Loucy (cell line): Measurements from ENCODE around the gene IRAK1.

ENCODE experiments used
- H2AFZ ChIP-seq: fragments of 200-600 bp; sonication (generic); 2 replicates; pipeline ENCODE4 v1.6.0; 2016; ENCODE audit warnings: antibody characterized with exemption, mild to moderate bottlenecking, low read length, moderate library complexity
- H3F3A ChIP-seq: fragments of 200-600 bp; 2 replicates; pipeline ENCODE4 v1.6.0; 2016; ENCODE audit warnings: antibody characterized with exemption, low read depth, mild to moderate bottlenecking
- H3K27me3 ChIP-seq: fragments of 200-600 bp; sonication (generic); 2 replicates; pipeline ENCODE4 v1.6.1; 2014; ENCODE audit warnings: low read length, mild to moderate bottlenecking; ENCODE audit not compliant: insufficient read depth, poor library complexity, severe bottlenecking
- H3K36me3 ChIP-seq: fragments of 200-600 bp; sonication (generic); 2 replicates; pipeline ENCODE4 v1.6.1; 2016; ENCODE audit warnings: low read length; ENCODE audit not compliant: insufficient read depth
- H3K4me1 ChIP-seq: fragments of 200-600 bp; sonication (generic); 2 replicates; pipeline ENCODE4 v1.5.1; 2014; ENCODE audit warnings: low read length, mild to moderate bottlenecking; ENCODE audit not compliant: insufficient read depth, poor library complexity, severe bottlenecking
- H3K4me2 ChIP-seq: fragments of 200-600 bp; sonication (generic); 2 replicates; pipeline ENCODE4 v1.6.0; 2014; ENCODE audit warnings: antibody characterized with exemption, low read length, low read depth, mild to moderate bottlenecking; ENCODE audit not compliant: poor library complexity, severe bottlenecking
- H3K4me3 ChIP-seq: fragments of 200-600 bp; sonication (generic); 2 replicates; pipeline ENCODE4 v1.5.1; 2014; ENCODE audit warnings: low read length, mild to moderate bottlenecking, mixed read lengths; ENCODE audit not compliant: poor library complexity, severe bottlenecking
- H3K79me2 ChIP-seq: fragments of 200-600 bp; sonication (generic); 2 replicates; pipeline ENCODE4 v1.6.1; 2014; ENCODE audit warnings: low read length; ENCODE audit not compliant: insufficient read depth
- H3K9ac ChIP-seq: fragments of 200-600 bp; sonication (generic); 2 replicates; pipeline ENCODE4 v1.6.0; 2014; ENCODE audit warnings: mild to moderate bottlenecking, low read depth, low read length, moderate library complexity; ENCODE audit not compliant: poor library complexity, severe bottlenecking
- H3K9me2 ChIP-seq: fragments of 200-600 bp; sonication (generic); replicated peaks from 2 replicates; pipeline ENCODE4 v1.6.1; 2016; ENCODE audit warnings: low read depth, low read length, mixed read lengths
- H3K9me3 ChIP-seq: fragments of 200-600 bp; sonication (generic); 2 replicates; pipeline ENCODE4 v1.6.1; 2014; ENCODE audit warnings: mild to moderate bottlenecking, antibody characterized with exemption, low read length, low read depth; ENCODE audit not compliant: insufficient read depth
- H4K20me1 ChIP-seq: fragments of 200-600 bp; sonication (generic); 2 replicates; pipeline ENCODE4 v1.6.0; 2014; ENCODE audit warnings: antibody characterized with exemption, low read length, mild to moderate bottlenecking; ENCODE audit not compliant: insufficient read depth, poor library complexity, severe bottlenecking
- EZH2phosphoT487 ChIP-seq: fragments of 200-600 bp; IDR thresholded peaks from 2 replicates; pipeline ENCODE4 v1.6.1; 2018; ENCODE audit warnings: antibody characterized with exemption, mild to moderate bottlenecking, moderate library complexity, borderline replicate concordance
- TF ChIP-seq, protein P1 (sequence below): fragments of 200-600 bp; sonication (generic); conservative IDR thresholded peaks from 2 replicates; pipeline ENCODE4 v1.5.1; 2014; ENCODE audit warnings: mild to moderate bottlenecking, antibody characterized with exemption, low read length

IRAK1 gene

DNA sequence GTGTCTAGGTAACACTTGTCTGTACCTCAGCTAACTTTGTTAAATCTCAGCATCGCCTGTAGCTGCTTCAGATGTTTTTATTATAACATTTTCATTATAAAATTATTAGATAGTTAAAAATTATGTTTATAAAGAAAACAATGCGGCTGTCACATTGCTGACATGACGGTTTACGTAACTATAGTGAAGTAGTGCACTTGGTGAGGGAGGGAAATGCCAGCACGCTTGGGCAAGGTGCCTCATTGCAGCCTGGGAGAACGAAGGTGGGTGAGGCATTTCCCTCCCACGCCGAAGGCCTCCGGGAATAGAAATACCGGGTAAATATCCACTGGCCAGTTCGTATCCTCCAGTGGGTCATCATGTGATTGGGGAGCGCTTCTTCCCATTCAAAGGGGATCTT, 31.2 kb downstream of the IRAK1 start:
- Histone ChIP-seq H3K4me1 (peaks cover 21% of the 10 kb centered on the region), H3K9ac (no peak overlapping the region), H3K27me3 (no peaks in the 10 kb centered on the region), H3K4me3 (no peak overlapping the region), H2AFZ (no peak overlapping the region), H3K4me2 (no peak overlapping the region), H3K79me2 (no peaks in the 10 kb centered on the region), H3K9me2 (no peaks in the 10 kb centered on the region), H3K9me3 (no peaks in the 10 kb centered on the region), H4K20me1 (no peaks in the 10 kb centered on the region), H3F3A (no peaks in the 10 kb centered on the region), H3K36me3 (no peaks in the 10 kb centered on the region)
- no peak for TF ChIP-seq EZH2phosphoT487
- TF ChIP-seq, protein P1, sequence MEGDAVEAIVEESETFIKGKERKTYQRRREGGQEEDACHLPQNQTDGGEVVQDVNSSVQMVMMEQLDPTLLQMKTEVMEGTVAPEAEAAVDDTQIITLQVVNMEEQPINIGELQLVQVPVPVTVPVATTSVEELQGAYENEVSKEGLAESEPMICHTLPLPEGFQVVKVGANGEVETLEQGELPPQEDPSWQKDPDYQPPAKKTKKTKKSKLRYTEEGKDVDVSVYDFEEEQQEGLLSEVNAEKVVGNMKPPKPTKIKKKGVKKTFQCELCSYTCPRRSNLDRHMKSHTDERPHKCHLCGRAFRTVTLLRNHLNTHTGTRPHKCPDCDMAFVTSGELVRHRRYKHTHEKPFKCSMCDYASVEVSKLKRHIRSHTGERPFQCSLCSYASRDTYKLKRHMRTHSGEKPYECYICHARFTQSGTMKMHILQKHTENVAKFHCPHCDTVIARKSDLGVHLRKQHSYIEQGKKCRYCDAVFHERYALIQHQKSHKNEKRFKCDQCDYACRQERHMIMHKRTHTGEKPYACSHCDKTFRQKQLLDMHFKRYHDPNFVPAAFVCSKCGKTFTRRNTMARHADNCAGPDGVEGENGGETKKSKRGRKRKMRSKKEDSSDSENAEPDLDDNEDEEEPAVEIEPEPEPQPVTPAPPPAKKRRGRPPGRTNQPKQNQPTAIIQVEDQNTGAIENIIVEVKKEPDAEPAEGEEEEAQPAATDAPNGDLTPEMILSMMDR = no peak

GRCh38 chrX:153984351-153985178, 35.1 kb downstream of the IRAK1 start:
- Histone ChIP-seq H2AFZ (no peak overlapping the region), H3K36me3 (no peaks in the 10 kb centered on the region), H3K4me1 (peaks cover 46% of the 10 kb centered on the region), H3K4me3 (no peak overlapping the region), H3K4me2 (peak overlapping the region; percentile 16), H4K20me1 (no peaks in the 10 kb centered on the region), H3F3A (peaks cover 6% of the 10 kb centered on the region; the same call in 1 of the 2 replicates), H3K9ac (peak overlapping the region; percentile 52), H3K9me2 (no peaks in the 10 kb centered on the region), H3K27me3 (no peaks in the 10 kb centered on the region), H3K79me2 (peaks cover 6% of the 10 kb centered on the region; the same call in 1 of the 2 replicates), H3K9me3 (no peaks in the 10 kb centered on the region)
- TF ChIP-seq, protein P1 = no peak
- no peak for TF ChIP-seq EZH2phosphoT487

DNA sequence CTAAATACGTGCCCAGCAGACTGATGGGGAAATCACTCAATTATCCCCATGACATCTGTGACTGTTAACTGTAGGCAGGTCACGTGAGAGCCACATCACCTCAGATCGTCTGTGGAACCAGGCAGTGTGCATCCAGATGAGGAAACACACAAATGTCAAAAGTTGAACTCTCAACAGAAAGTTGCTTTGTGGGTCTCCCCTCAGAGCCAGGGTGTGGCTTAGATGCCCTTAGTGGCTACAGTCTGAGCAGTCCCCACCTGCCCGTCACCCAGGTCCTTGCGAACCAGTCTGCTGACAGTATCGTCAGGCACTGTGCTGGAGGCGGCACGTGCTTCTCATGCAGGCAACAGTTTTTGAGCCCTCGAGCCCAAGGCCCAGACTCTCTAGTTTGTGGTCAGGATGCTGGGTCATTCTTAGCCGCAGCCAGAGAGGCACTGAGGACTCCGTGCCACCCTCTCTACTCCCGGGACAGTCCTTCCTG, 36.3 kb downstream of the IRAK1 start:
- Histone ChIP-seq H4K20me1 (no peaks in the 10 kb centered on the region), H3K4me1 (peaks cover 46% of the 10 kb centered on the region), H3K9me3 (no peaks in the 10 kb centered on the region), H3K79me2 (peaks cover 6% of the 10 kb centered on the region; the same call in 1 of the 2 replicates), H3K36me3 (no peaks in the 10 kb centered on the region), H3K9me2 (no peaks in the 10 kb centered on the region), H3K4me3 (peak overlapping the region; percentile 63), H3F3A (peaks cover 6% of the 10 kb centered on the region; the same call in 1 of the 2 replicates), H3K9ac (peak overlapping the region; percentile 64), H2AFZ (no peak overlapping the region), H3K4me2 (peak overlapping the region; percentile 83), H3K27me3 (no peaks in the 10 kb centered on the region)
- TF ChIP-seq, protein P1 = no peak
- TF ChIP-seq EZH2phosphoT487 = no peak
